Prostate gland (tissue), 2 donors: ENCODE data around the gene NR2F1.

Experiments
- CTCF ChIP-seq, 4 experiments: fragments of 200-600 bp in 2 of 4; fragments of 450-650 bp in 2 of 4; sonication (generic) in 2 of 4; IDR thresholded peaks; 1 replicate in 3 of 4; 2 replicates in 1 of 4; pipeline ENCODE4 v1.5.1; 2016 to 2019; ENCODE audit warnings: antibody characterized with exemption in 4 of 4, mild to moderate bottlenecking in 2 of 4, moderate library complexity in 2 of 4
- POLR2A ChIP-seq: fragments of 450-650 bp; IDR thresholded peaks from one replicate; pipeline ENCODE4 v1.6.1; 2016; ENCODE audit warnings: antibody characterized with exemption, mild to moderate bottlenecking
- POLR2AphosphoS5 ChIP-seq: sonication (generic); formaldehyde crosslinking; IDR thresholded peaks from one replicate; pipeline ENCODE4 v1.6.1; 2017; ENCODE audit warnings: antibody characterized with exemption

GRCh38 chr5:93600409-93601070 lies 17.5 kb downstream of the NR2F1 start:
- TF ChIP-seq CTCF (IDR thresholded peaks at IDR 0.05): no peak
- TF ChIP-seq POLR2AphosphoS5: no peak
- TF ChIP-seq POLR2A: no peak
